ENCODE data around the gene CTNNBL1.
A peak's percentile ranks its signal among the peaks of the same experiment; 100 is the strongest.

DNA sequence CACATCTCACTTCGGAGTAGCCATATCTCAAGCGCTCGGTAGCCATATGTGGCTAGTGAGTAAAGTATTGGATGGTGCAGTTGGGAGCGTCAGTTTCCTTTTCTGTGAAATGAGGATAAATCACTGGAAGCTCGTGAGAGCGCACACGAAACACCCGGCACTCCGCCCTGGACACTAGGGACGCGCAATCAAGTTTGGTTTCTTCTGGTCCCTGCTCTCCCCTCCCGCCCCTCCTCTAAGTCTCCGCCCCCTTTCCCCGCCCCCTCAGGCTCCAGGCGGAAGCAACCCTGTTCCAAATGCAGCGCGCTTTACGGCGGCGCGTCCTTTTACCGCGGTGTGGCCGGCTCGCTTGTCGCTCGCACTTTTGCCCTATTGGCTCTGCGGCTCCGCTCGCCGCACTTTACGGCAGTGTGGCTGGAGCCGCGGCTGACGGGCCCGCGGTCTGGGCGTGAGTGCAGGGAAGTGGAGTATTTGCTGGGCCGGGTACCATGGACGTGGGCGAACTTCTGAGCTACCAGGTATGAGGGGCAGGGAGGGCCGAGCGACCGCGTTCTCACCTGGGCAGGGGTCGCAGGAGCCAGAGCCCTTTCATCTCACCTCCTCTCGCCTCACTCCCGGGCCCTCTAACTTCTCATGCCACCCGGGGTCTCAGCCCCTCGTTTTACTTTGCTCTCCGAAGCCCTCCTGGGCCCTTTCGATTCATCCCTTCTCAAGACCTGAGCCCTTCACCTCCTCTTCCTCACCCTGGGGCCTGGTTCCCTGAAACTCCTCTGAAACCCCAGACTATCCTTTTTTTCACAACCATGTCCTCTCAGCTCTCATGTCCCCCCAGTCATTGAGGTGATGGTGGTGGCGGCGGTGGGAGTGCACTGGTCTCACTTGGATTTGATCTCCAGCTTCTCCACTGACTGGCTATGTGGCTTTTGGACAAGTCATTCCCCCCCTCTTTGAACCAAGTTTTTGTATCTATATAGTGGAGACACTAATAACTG, at the start of gene CTNNBL1:
- peak in 1 of 7 experiments; percentile 15 for TF ChIP-seq CTCF (IDR thresholded peaks at IDR 0.05)
- TF ChIP-seq EP300 (IDR thresholded peaks at IDR 0.05): no peak
- TF ChIP-seq POLR2A (IDR thresholded peaks at IDR 0.05): peak in 1 of 4 donors; percentile 11
- TF ChIP-seq POLR2AphosphoS5 (IDR thresholded peaks at IDR 0.05): peak; percentile 80 to 95 (median 94)

Data from stomach (tissue), 4 donors.